WERI-Rb-1 (cell line): ENCODE results near the gene C2CD4D.

Source experiments
- DNase-seq: peaks from one replicate; pipeline ENCODE4 v3.0.0-alpha.2; 2020
- H3K27ac ChIP-seq: fragments of 250-450 bp; sonication (Bioruptor Pico); 2 replicates; pipeline ENCODE4 v1.5.1; 2020; ENCODE audit warnings: mild to moderate bottlenecking, moderate library complexity
- H3K27me3 ChIP-seq: fragments of 250-450 bp; sonication (Bioruptor Pico); 2 replicates; pipeline ENCODE4 v1.5.1; 2021; ENCODE audit warnings: mild to moderate bottlenecking, low read depth, moderate library complexity; ENCODE audit not compliant: insufficient read depth, severe bottlenecking
- H3K36me3 ChIP-seq: fragments of 250-450 bp; sonication (Bioruptor Pico); 2 replicates; pipeline ENCODE4 v1.5.1; 2020; ENCODE audit warnings: mild to moderate bottlenecking, moderate library complexity
- H3K4me3 ChIP-seq: 2 replicates; pipeline ENCODE4 v1.5.1; 2011; ENCODE audit warnings: low read depth, mild to moderate bottlenecking, control low read depth, low read length
- H3K9me3 ChIP-seq: fragments of 250-450 bp; sonication (Bioruptor Pico); 2 replicates; pipeline ENCODE4 v1.5.1; 2021; ENCODE audit warnings: mild to moderate bottlenecking, moderate library complexity; ENCODE audit not compliant: severe bottlenecking
- CTCF ChIP-seq: IDR thresholded peaks from 2 replicates; pipeline ENCODE4 v1.5.1; 2011; ENCODE audit warnings: low read depth, mild to moderate bottlenecking, control low read depth, inconsistent platforms, low read length

The C2CD4D gene

DNA sequence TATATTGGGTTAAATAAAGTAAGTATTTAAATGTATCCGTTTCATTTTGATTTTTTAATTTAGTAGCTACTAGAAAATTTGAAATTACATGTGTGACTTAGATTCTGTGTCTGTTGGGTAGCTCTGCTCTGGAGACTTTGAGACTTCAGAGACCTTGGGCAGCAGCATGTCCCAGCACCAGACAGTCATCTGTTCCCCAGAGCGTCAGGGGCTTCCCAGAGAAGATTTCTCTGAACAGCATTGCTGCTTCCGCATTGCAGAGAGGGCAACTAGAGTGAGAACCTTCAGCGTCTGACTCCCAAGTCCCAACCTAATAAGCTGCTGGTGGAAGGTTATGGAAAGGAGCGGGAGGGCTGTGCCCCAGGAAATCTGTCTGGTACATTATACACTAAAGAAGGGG lies 41.0 kb downstream of the C2CD4D start:
- H3K27ac ChIP-seq = no peak overlapping the region
- H3K4me3 ChIP-seq = no peak overlapping the region
- H3K36me3 ChIP-seq = peaks cover 4% of the 10 kb centered on the region
- no peaks in the 10 kb centered on the region for H3K9me3 ChIP-seq
- no peak for DNase-seq
- H3K27me3 ChIP-seq = no peaks in the 10 kb centered on the region
- TF ChIP-seq CTCF = no peak

GRCh38 chr1:151790940-151791651 lies 48.5 kb downstream of the C2CD4D start:
- DNase-seq = peak; percentile 71
- Histone ChIP-seq H3K27ac (peak overlapping the region; percentile 54), H3K9me3 (no peaks in the 10 kb centered on the region), H3K27me3 (no peaks in the 10 kb centered on the region), H3K4me3 (peak overlapping the region; percentile 65), H3K36me3 (peaks cover 4% of the 10 kb centered on the region)
- no peak for TF ChIP-seq CTCF

GRCh38 chr1:151790071-151790939 lies 49.3 kb downstream of the C2CD4D start, which contains the start of gene TDRKH:
Gene TDRKH, minus strand, starts transcription at chr1:151790500. Its CDS starts 7,478 bp downstream, at chr1:151783022.
- Histone ChIP-seq H3K36me3 (peaks cover 4% of the 10 kb centered on the region), H3K27ac (peak within 1 kb of the TSS; percentile 54), H3K4me3 (peak within 1 kb of the TSS; percentile 65), H3K9me3 (no peaks in the 10 kb centered on the region), H3K27me3 (no peaks in the 10 kb centered on the region)
- peak; percentile 100 for DNase-seq
- peak; percentile 69 for TF ChIP-seq CTCF
